HG02852 (cell line): ENCODE measurements around the gene NTM.

ENCODE experiments used
- ATAC-seq: cut with Tn5 transposase; IDR thresholded peaks from one replicate; pipeline ENCODE4 v1.9.1; 2021; ENCODE audit warnings: mild to moderate bottlenecking, moderate library complexity; ENCODE audit not compliant: unreplicated experiment

NTM gene

GRCh38 chr11:131973061-131973460 is 602.6 kb downstream of the NTM start:
- no peak for ATAC-seq

GRCh38 chr11:131975619-131976018 is 605.2 kb downstream of the NTM start:
- ATAC-seq: no peak

- ATAC-seq: no peak
Observed at GRCh38 chr11:131976021-131976420, 605.6 kb downstream of the NTM start.

- ATAC-seq: no peak
Observed at GRCh38 chr11:131977231-131977630, 606.8 kb downstream of the NTM start.

GRCh38 chr11:131977854-131978253 is 607.4 kb downstream of the NTM start:
- no peak for ATAC-seq

GRCh38 chr11:131978351-131978750 is 607.9 kb downstream of the NTM start:
- ATAC-seq: no peak

- ATAC-seq: no peak
Observed at GRCh38 chr11:131979364-131979763, 608.9 kb downstream of the NTM start.

- no peak for ATAC-seq
Observed at GRCh38 chr11:131980199-131980598, 609.8 kb downstream of the NTM start.

- ATAC-seq: no peak
Observed at GRCh38 chr11:131980888-131981668, 610.7 kb downstream of the NTM start.

GRCh38 chr11:131982154-131982553 is 611.7 kb downstream of the NTM start:
- no peak for ATAC-seq

GRCh38 chr11:131985846-131986301 is 615.5 kb downstream of the NTM start:
- ATAC-seq: no peak

GRCh38 chr11:131987703-131988102 is 617.3 kb downstream of the NTM start:
- no peak for ATAC-seq

GRCh38 chr11:131991606-131992005 is 621.2 kb downstream of the NTM start:
- ATAC-seq: no peak

- ATAC-seq: no peak
Observed at GRCh38 chr11:131993246-131993645, 622.8 kb downstream of the NTM start.

- ATAC-seq: no peak
Observed at GRCh38 chr11:131998020-131998419, 627.6 kb downstream of the NTM start.

GRCh38 chr11:131999084-131999483 is 628.7 kb downstream of the NTM start:
- ATAC-seq: no peak

GRCh38 chr11:131999955-132000354 is 629.5 kb downstream of the NTM start:
- ATAC-seq: no peak

GRCh38 chr11:132005887-132006286 is 635.5 kb downstream of the NTM start:
- no peak for ATAC-seq

GRCh38 chr11:132006884-132007580 is 636.6 kb downstream of the NTM start:
- no peak for ATAC-seq

GRCh38 chr11:132008226-132008625 is 637.8 kb downstream of the NTM start:
- ATAC-seq: no peak

GRCh38 chr11:132008872-132009271 is 638.5 kb downstream of the NTM start:
- no peak for ATAC-seq

- no peak for ATAC-seq
Observed at GRCh38 chr11:132020001-132020400, 649.6 kb downstream of the NTM start.
